ENCODE measurements around the gene CPLX1.

Gene CPLX1

DNA sequence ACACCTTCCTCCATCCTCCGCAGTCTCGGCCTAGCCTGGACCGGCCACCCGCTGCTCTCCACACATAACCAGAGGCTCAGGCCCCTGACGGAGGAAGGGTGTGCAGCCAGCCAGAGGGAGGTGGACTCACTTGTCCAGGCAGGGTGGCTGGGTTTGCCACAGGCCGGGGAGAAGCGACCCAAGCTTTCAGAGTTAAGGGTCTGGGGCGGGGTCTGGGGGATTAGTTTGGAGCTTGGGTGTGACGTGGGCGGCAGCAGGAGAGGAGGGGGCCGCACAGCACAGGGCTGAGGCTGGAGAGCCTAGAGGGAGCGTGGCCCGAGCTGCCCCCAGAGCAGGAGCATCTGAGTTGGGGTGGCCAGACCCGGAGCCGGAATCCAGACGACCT lies 22.4 kb upstream of the CPLX1 start:
- H3K9me3 Mint-ChIP-seq: no peaks in the 10 kb centered on the region
- TF ChIP-seq, protein P1, sequence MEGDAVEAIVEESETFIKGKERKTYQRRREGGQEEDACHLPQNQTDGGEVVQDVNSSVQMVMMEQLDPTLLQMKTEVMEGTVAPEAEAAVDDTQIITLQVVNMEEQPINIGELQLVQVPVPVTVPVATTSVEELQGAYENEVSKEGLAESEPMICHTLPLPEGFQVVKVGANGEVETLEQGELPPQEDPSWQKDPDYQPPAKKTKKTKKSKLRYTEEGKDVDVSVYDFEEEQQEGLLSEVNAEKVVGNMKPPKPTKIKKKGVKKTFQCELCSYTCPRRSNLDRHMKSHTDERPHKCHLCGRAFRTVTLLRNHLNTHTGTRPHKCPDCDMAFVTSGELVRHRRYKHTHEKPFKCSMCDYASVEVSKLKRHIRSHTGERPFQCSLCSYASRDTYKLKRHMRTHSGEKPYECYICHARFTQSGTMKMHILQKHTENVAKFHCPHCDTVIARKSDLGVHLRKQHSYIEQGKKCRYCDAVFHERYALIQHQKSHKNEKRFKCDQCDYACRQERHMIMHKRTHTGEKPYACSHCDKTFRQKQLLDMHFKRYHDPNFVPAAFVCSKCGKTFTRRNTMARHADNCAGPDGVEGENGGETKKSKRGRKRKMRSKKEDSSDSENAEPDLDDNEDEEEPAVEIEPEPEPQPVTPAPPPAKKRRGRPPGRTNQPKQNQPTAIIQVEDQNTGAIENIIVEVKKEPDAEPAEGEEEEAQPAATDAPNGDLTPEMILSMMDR (IDR thresholded peaks at IDR 0.05): no peak
- peaks cover 9% of the 10 kb centered on the region for H3K4me1 Mint-ChIP-seq
- H3K27me3 Mint-ChIP-seq (ENCODE audit: low read depth, poor library complexity): no peaks in the 10 kb centered on the region
- DNase-seq: no peak
- peaks cover 27% of the 10 kb centered on the region for H3K36me3 Mint-ChIP-seq (ENCODE audit: low read depth)
- H3K4me3 Mint-ChIP-seq: no peak overlapping the region
- H3K27ac Mint-ChIP-seq: no peak overlapping the region

DNA sequence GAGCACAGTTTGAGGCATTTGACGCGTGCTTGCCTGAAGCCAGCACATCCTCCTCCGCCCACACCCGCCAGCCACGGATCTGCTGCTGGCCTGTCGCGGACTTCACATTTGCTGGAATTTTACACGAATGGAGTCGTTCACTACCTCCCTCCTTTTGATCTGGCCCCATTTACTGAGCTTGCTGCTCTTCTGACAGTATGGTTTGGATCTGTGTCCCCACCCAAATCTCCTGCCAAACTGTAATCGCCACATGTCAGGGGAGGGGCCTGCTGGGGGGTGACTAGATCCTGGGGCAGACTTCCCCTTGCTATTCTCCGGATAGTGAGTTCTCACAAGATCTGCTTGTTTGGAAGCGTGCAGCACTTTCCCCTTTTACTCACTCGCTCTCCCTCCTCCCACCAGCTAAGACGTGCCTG lies 19.9 kb upstream of the CPLX1 start:
- Mint-ChIP-seq H3K36me3 (ENCODE audit: low read depth) (peaks cover 29% of the 10 kb centered on the region), H3K4me1 (peaks cover 9% of the 10 kb centered on the region)

GRCh38 chr4:845233-845835 lies 19.4 kb upstream of the CPLX1 start:
- peak; percentile 3 for DNase-seq
- peaks cover 16% of the 10 kb centered on the region for H3K9me3 Mint-ChIP-seq

More for the DNA sequence above, 19.9 kb upstream of the CPLX1 start:
- Mint-ChIP-seq H3K4me3 (peak overlapping the region; percentile 17), H3K9me3 (peaks cover 13% of the 10 kb centered on the region), H3K27ac (peak overlapping the region; percentile 93), H3K27me3 (ENCODE audit: low read depth, poor library complexity) (no peaks in the 10 kb centered on the region)
- peak; percentile 22 for DNase-seq
- TF ChIP-seq, protein P1 (IDR thresholded peaks at IDR 0.05): no peak

GRCh38 chr4:844752-845232 lies 18.9 kb upstream of the CPLX1 start:
- no peak for DNase-seq
- H3K27me3 Mint-ChIP-seq (ENCODE audit: low read depth, poor library complexity): peaks cover 5% of the 10 kb centered on the region
- H3K27ac Mint-ChIP-seq: no peak overlapping the region
- H3K9me3 Mint-ChIP-seq: peaks cover 21% of the 10 kb centered on the region
- TF ChIP-seq, protein P1 (IDR thresholded peaks at IDR 0.05): no peak
- H3K4me3 Mint-ChIP-seq: no peak overlapping the region
- H3K36me3 Mint-ChIP-seq (ENCODE audit: low read depth): peaks cover 35% of the 10 kb centered on the region
- H3K4me1 Mint-ChIP-seq: peaks cover 9% of the 10 kb centered on the region

More at GRCh38 chr4:845233-845835, 19.4 kb upstream of the CPLX1 start:
- TF ChIP-seq, protein P1 (IDR thresholded peaks at IDR 0.05): no peak
- Mint-ChIP-seq H3K27ac (no peak overlapping the region), H3K4me1 (peaks cover 9% of the 10 kb centered on the region), H3K4me3 (no peak overlapping the region), H3K36me3 (ENCODE audit: low read depth) (peaks cover 32% of the 10 kb centered on the region), H3K27me3 (ENCODE audit: low read depth, poor library complexity) (peaks cover under 1% of the 10 kb centered on the region)

- TF ChIP-seq, protein P1 (IDR thresholded peaks at IDR 0.05): no peak
- Mint-ChIP-seq H3K4me1 (no peaks in the 10 kb centered on the region), H3K36me3 (ENCODE audit: low read depth) (peaks cover 32% of the 10 kb centered on the region), H3K27me3 (ENCODE audit: low read depth, poor library complexity) (peaks cover 11% of the 10 kb centered on the region), H3K27ac (no peak overlapping the region), H3K9me3 (peaks cover 42% of the 10 kb centered on the region), H3K4me3 (no peak overlapping the region)
- no peak for DNase-seq
Observed at GRCh38 chr4:839675-840443, 13.9 kb upstream of the CPLX1 start.
